ENCODE data around the gene GK.
"Not testable (repeated sequence)": the region's sequence is repeated elsewhere in the genome, so short reads cannot be mapped to it uniquely, and the experiment has no call there.

Gene GK

GRCh38 chrX:30654989-30655607 is 1.9 kb downstream of the GK start:
- DNase-seq: no peak

GRCh38 chrX:30655991-30656390 is 2.8 kb downstream of the GK start:
- DNase-seq: no peak

GRCh38 chrX:30657196-30658161 is 4.3 kb downstream of the GK start:
- peak; percentile 16 for DNase-seq

GRCh38 chrX:30659421-30659820 is 6.2 kb downstream of the GK start:
- no peak for DNase-seq

- no peak for DNase-seq
Measured at GRCh38 chrX:30661228-30661627, 8.0 kb downstream of the GK start.

GRCh38 chrX:30663322-30663721 is 10.1 kb downstream of the GK start:
- no peak for DNase-seq

- no peak for DNase-seq
Measured at GRCh38 chrX:30665471-30665870, 12.2 kb downstream of the GK start.

GRCh38 chrX:30666094-30666493 is 12.9 kb downstream of the GK start:
- DNase-seq: no peak

- no peak for DNase-seq
Measured at GRCh38 chrX:30668581-30668980, 15.4 kb downstream of the GK start.

- not testable (repeated sequence) for DNase-seq
Measured at GRCh38 chrX:30671189-30671588, 18.0 kb downstream of the GK start.

- DNase-seq: no peak
Measured at GRCh38 chrX:30673127-30673796, 20.0 kb downstream of the GK start.

GRCh38 chrX:30673884-30674598 is 20.8 kb downstream of the GK start:
- no peak for DNase-seq

- no peak for DNase-seq
Measured at GRCh38 chrX:30674799-30675198, 21.6 kb downstream of the GK start.

GRCh38 chrX:30679369-30679768 is 26.1 kb downstream of the GK start:
- DNase-seq: no peak

- no peak for DNase-seq
Measured at GRCh38 chrX:30680618-30681017, 27.4 kb downstream of the GK start.

GRCh38 chrX:30688641-30689040 is 35.4 kb downstream of the GK start:
- no peak for DNase-seq

GRCh38 chrX:30689116-30689515 is 35.9 kb downstream of the GK start:
- DNase-seq: no peak

- no peak for DNase-seq
Measured at GRCh38 chrX:30690330-30690729, 37.1 kb downstream of the GK start.

- no peak for DNase-seq
Measured at GRCh38 chrX:30693999-30694650, 40.9 kb downstream of the GK start.

- no peak for DNase-seq
Measured at GRCh38 chrX:30702736-30703135, 49.5 kb downstream of the GK start.

GRCh38 chrX:30706216-30706775 is 53.1 kb downstream of the GK start:
- DNase-seq: no peak

- DNase-seq: no peak
Measured at GRCh38 chrX:30712214-30712613, 59.0 kb downstream of the GK start.

Measured in stimulated activated CD4-positive, alpha-beta T cell treated with anti-CD3 and anti-CD28 coated beads, Interleukin-4, amount 100 ng/mL, for 24 hours (primary cell).